Rectal smooth muscle tissue (tissue), 1 donor: Measurements from ENCODE around the gene ETS2.
A peak's percentile ranks its signal among the peaks of the same experiment; 100 is the strongest.

Experiments used
- H3K27ac ChIP-seq: one replicate; pipeline ENCODE4 v1.7.0; 2013; ENCODE audit warnings: low read depth, low read length, inconsistent platforms
- H3K27me3 ChIP-seq: one replicate; pipeline ENCODE4 v1.7.0; 2013; ENCODE audit warnings: low read length; ENCODE audit not compliant: control insufficient read depth, insufficient read depth
- H3K36me3 ChIP-seq: one replicate; pipeline ENCODE4 v1.7.0; 2013; ENCODE audit warnings: low read length; ENCODE audit not compliant: control insufficient read depth, insufficient read depth
- H3K4me1 ChIP-seq: one replicate; pipeline ENCODE4 v1.7.0; 2013; ENCODE audit warnings: low read length; ENCODE audit not compliant: control insufficient read depth, insufficient read depth
- H3K4me3 ChIP-seq: one replicate; pipeline ENCODE4 v1.7.0; 2013; ENCODE audit warnings: low read length
- H3K9ac ChIP-seq: one replicate; pipeline ENCODE4 v1.7.0; 2013; ENCODE audit warnings: low read length

Gene ETS2

GRCh38 chr21:38770660-38771059 is 35.1 kb upstream of the ETS2 start:
- peak overlapping the region; percentile 10 for H3K9ac ChIP-seq
- no peak overlapping the region for H3K4me3 ChIP-seq
- no peak overlapping the region for H3K27ac ChIP-seq
- H3K4me1 ChIP-seq, result peaks cover 16% of the 10 kb centered on the region
- no peaks in the 10 kb centered on the region for H3K36me3 ChIP-seq
- no peaks in the 10 kb centered on the region for H3K27me3 ChIP-seq

GRCh38 chr21:38771536-38771935 is 34.2 kb upstream of the ETS2 start:
- H3K9ac ChIP-seq, result no peak overlapping the region
- H3K4me3 ChIP-seq, result no peak overlapping the region
- no peak overlapping the region for H3K27ac ChIP-seq
- no peaks in the 10 kb centered on the region for H3K36me3 ChIP-seq
- H3K27me3 ChIP-seq, result no peaks in the 10 kb centered on the region
- H3K4me1 ChIP-seq, result peaks cover 16% of the 10 kb centered on the region

GRCh38 chr21:38772646-38773045 is 33.1 kb upstream of the ETS2 start:
- no peak overlapping the region for H3K9ac ChIP-seq
- H3K27me3 ChIP-seq, result no peaks in the 10 kb centered on the region
- no peaks in the 10 kb centered on the region for H3K36me3 ChIP-seq
- no peak overlapping the region for H3K4me3 ChIP-seq
- H3K4me1 ChIP-seq, result peaks cover 16% of the 10 kb centered on the region
- no peak overlapping the region for H3K27ac ChIP-seq

GRCh38 chr21:38773099-38774061 is 32.3 kb upstream of the ETS2 start:
- H3K4me1 ChIP-seq, result peaks cover 11% of the 10 kb centered on the region
- no peak overlapping the region for H3K9ac ChIP-seq
- no peaks in the 10 kb centered on the region for H3K36me3 ChIP-seq
- H3K27ac ChIP-seq, result no peak overlapping the region
- no peak overlapping the region for H3K4me3 ChIP-seq
- H3K27me3 ChIP-seq, result no peaks in the 10 kb centered on the region

- no peak overlapping the region for H3K9ac ChIP-seq
- H3K4me3 ChIP-seq, result no peak overlapping the region
- H3K27me3 ChIP-seq, result no peaks in the 10 kb centered on the region
- no peaks in the 10 kb centered on the region for H3K36me3 ChIP-seq
- H3K4me1 ChIP-seq, result peaks cover 6% of the 10 kb centered on the region
- H3K27ac ChIP-seq, result no peak overlapping the region
Measured at GRCh38 chr21:38774152-38774551, 31.6 kb upstream of the ETS2 start.

- H3K27me3 ChIP-seq, result no peaks in the 10 kb centered on the region
- no peak overlapping the region for H3K27ac ChIP-seq
- no peak overlapping the region for H3K4me3 ChIP-seq
- H3K9ac ChIP-seq, result no peak overlapping the region
- no peaks in the 10 kb centered on the region for H3K36me3 ChIP-seq
- peaks cover under 1% of the 10 kb centered on the region for H3K4me1 ChIP-seq
Measured at GRCh38 chr21:38774586-38775285, 31.0 kb upstream of the ETS2 start.

GRCh38 chr21:38775733-38776132 is 30.0 kb upstream of the ETS2 start:
- no peak overlapping the region for H3K27ac ChIP-seq
- H3K4me1 ChIP-seq, result no peaks in the 10 kb centered on the region
- no peaks in the 10 kb centered on the region for H3K36me3 ChIP-seq
- H3K4me3 ChIP-seq, result no peak overlapping the region
- H3K27me3 ChIP-seq, result no peaks in the 10 kb centered on the region
- no peak overlapping the region for H3K9ac ChIP-seq

- Histone ChIP-seq H3K4me1 (no peaks in the 10 kb centered on the region), H3K4me3 (no peak overlapping the region), H3K36me3 (no peaks in the 10 kb centered on the region), H3K9ac (no peak overlapping the region), H3K27ac (no peak overlapping the region), H3K27me3 (no peaks in the 10 kb centered on the region)
Measured at GRCh38 chr21:38777015-38777414, 28.7 kb upstream of the ETS2 start.

- H3K27me3 ChIP-seq, result no peaks in the 10 kb centered on the region
- no peaks in the 10 kb centered on the region for H3K36me3 ChIP-seq
- no peak overlapping the region for H3K9ac ChIP-seq
- H3K4me3 ChIP-seq, result no peak overlapping the region
- no peak overlapping the region for H3K27ac ChIP-seq
- no peaks in the 10 kb centered on the region for H3K4me1 ChIP-seq
Measured at GRCh38 chr21:38777531-38777930, 28.2 kb upstream of the ETS2 start.

- no peak overlapping the region for H3K27ac ChIP-seq
- no peak overlapping the region for H3K4me3 ChIP-seq
- no peaks in the 10 kb centered on the region for H3K36me3 ChIP-seq
- H3K4me1 ChIP-seq, result no peaks in the 10 kb centered on the region
- H3K9ac ChIP-seq, result no peak overlapping the region
- no peaks in the 10 kb centered on the region for H3K27me3 ChIP-seq
Measured at GRCh38 chr21:38780879-38781278, 24.9 kb upstream of the ETS2 start.

- no peak overlapping the region for H3K9ac ChIP-seq
- no peaks in the 10 kb centered on the region for H3K36me3 ChIP-seq
- H3K27ac ChIP-seq, result no peak overlapping the region
- no peak overlapping the region for H3K4me3 ChIP-seq
- H3K4me1 ChIP-seq, result no peaks in the 10 kb centered on the region
- H3K27me3 ChIP-seq, result no peaks in the 10 kb centered on the region
Measured at GRCh38 chr21:38784458-38785266, 21.1 kb upstream of the ETS2 start.

- Histone ChIP-seq H3K27ac (no peak overlapping the region), H3K27me3 (no peaks in the 10 kb centered on the region), H3K4me3 (no peak overlapping the region), H3K4me1 (no peaks in the 10 kb centered on the region), H3K9ac (no peak overlapping the region), H3K36me3 (no peaks in the 10 kb centered on the region)
Measured at GRCh38 chr21:38785483-38785882, 20.2 kb upstream of the ETS2 start.
